GM12872 (cell line): Measurements from ENCODE around the gene DENND2A.

Source experiments
- CTCF ChIP-seq: IDR thresholded peaks from 3 replicates; pipeline ENCODE4 v1.5.1; 2011; ENCODE audit warnings: low read depth, mild to moderate bottlenecking, low read length, moderate library complexity; ENCODE audit not compliant: insufficient read depth

DENND2A gene

GRCh38 chr7:140639366-140640053 lies 1.1 kb downstream of the DENND2A start:
- no peak for TF ChIP-seq CTCF

GRCh38 chr7:140638173-140638791 lies 2.3 kb downstream of the DENND2A start:
- no peak for TF ChIP-seq CTCF

GRCh38 chr7:140637400-140637799 lies 3.2 kb downstream of the DENND2A start:
- no peak for TF ChIP-seq CTCF

- no peak for TF ChIP-seq CTCF
These were observed 4.8 kb downstream of the DENND2A start for GRCh38 chr7:140635816-140636215.

- no peak for TF ChIP-seq CTCF
These were observed 5.3 kb downstream of the DENND2A start for GRCh38 chr7:140635345-140635744.

GRCh38 chr7:140631602-140632001 lies 9.0 kb downstream of the DENND2A start:
- no peak for TF ChIP-seq CTCF

- TF ChIP-seq CTCF, result no peak
These were observed 9.6 kb downstream of the DENND2A start for GRCh38 chr7:140631021-140631420.
